ENCODE data around the gene FSTL4. TPM values are rescaled to one million over a fixed set of nuclear protein-coding genes. Genes with fewer than 3 reads are reported as not detected.

The FSTL4 gene
- total and polyA plus RNA-seq, 2 donors, result 0.99 to 1.2 TPM

- Histone ChIP-seq H3K36me3 (ENCODE audit: control insufficient read depth in 2 of 2, insufficient read depth in 2 of 2, low read length in 1 of 2) (no peaks in the 10 kb centered on the region), H3K27ac (ENCODE audit: low read depth in 1 of 2, low read length in 1 of 2) (peak overlapping the region in 1 of 2 donors; percentile 75), H3K4me1 (ENCODE audit: control insufficient read depth in 2 of 2, insufficient read depth in 2 of 2, low read length in 2 of 2) (peaks cover 28 to 46% of the 10 kb centered on the region in 2 donors), H3K9me3 (ENCODE audit: control insufficient read depth in 2 of 2, insufficient read depth in 1 of 2, low read length in 1 of 2) (no peaks in the 10 kb centered on the region), H3K4me3 (ENCODE audit: low read length in 2 of 2) (no peak overlapping the region), H3K27me3 (ENCODE audit: control insufficient read depth in 2 of 2, insufficient read depth in 1 of 2, low read length in 1 of 2) (peaks cover 0 to under 1% of the 10 kb centered on the region in 2 donors)
- WGBS, result 48% methylated on average over 9 of the region's 9 CpGs
- DNase-seq (ENCODE audit: low read depth in 6 of 9, low spot score in 9 of 9), result peak; percentile 37 to 84 (median 59)
Measured at GRCh38 chr5:133354323-133355185, 257.8 kb downstream of the FSTL4 start.

GRCh38 chr5:133353741-133354140, 258.6 kb downstream of the FSTL4 start:
- DNase-seq (ENCODE audit: low read depth in 6 of 9, low spot score in 9 of 9), result no peak
- Histone ChIP-seq H3K27me3 (ENCODE audit: control insufficient read depth in 2 of 2, insufficient read depth in 1 of 2, low read length in 1 of 2) (peaks cover 0 to 3% of the 10 kb centered on the region in 2 donors), H3K4me3 (ENCODE audit: low read length in 2 of 2) (no peak overlapping the region), H3K4me1 (ENCODE audit: control insufficient read depth in 2 of 2, insufficient read depth in 2 of 2, low read length in 2 of 2) (peaks cover 28 to 46% of the 10 kb centered on the region in 2 donors), H3K27ac (ENCODE audit: low read depth in 1 of 2, low read length in 1 of 2) (no peak overlapping the region), H3K9me3 (ENCODE audit: control insufficient read depth in 2 of 2, insufficient read depth in 1 of 2, low read length in 1 of 2) (no peaks in the 10 kb centered on the region), H3K36me3 (ENCODE audit: control insufficient read depth in 2 of 2, insufficient read depth in 2 of 2, low read length in 1 of 2) (no peaks in the 10 kb centered on the region)
- WGBS, result 93% methylated on average over 8 of the region's 8 CpGs

GRCh38 chr5:133348406-133348805, 263.9 kb downstream of the FSTL4 start:
- no peak for DNase-seq (ENCODE audit: low read depth in 6 of 9, low spot score in 9 of 9)

GRCh38 chr5:133347039-133347438, 265.3 kb downstream of the FSTL4 start:
- Histone ChIP-seq H3K27ac (ENCODE audit: low read depth in 1 of 2, low read length in 1 of 2) (no peak overlapping the region), H3K4me3 (ENCODE audit: low read length in 2 of 2) (no peak overlapping the region), H3K9me3 (ENCODE audit: control insufficient read depth in 2 of 2, insufficient read depth in 1 of 2, low read length in 1 of 2) (no peaks in the 10 kb centered on the region), H3K4me1 (ENCODE audit: control insufficient read depth in 2 of 2, insufficient read depth in 2 of 2, low read length in 2 of 2) (peaks cover 0 to 2% of the 10 kb centered on the region in 2 donors), H3K27me3 (ENCODE audit: control insufficient read depth in 2 of 2, insufficient read depth in 1 of 2, low read length in 1 of 2) (peaks cover 0 to 10% of the 10 kb centered on the region in 2 donors), H3K36me3 (ENCODE audit: control insufficient read depth in 2 of 2, insufficient read depth in 2 of 2, low read length in 1 of 2) (no peaks in the 10 kb centered on the region)
- WGBS, result 60% methylated on average over 6 of the region's 6 CpGs
- peak in 1 of 9 donors; percentile 37 for DNase-seq (ENCODE audit: low read depth in 6 of 9, low spot score in 9 of 9)

More at GRCh38 chr5:133348406-133348805, 263.9 kb downstream of the FSTL4 start:
- H3K9me3 ChIP-seq (ENCODE audit: control insufficient read depth in 2 of 2, insufficient read depth in 1 of 2, low read length in 1 of 2), result no peaks in the 10 kb centered on the region
- no peak overlapping the region for H3K4me3 ChIP-seq (ENCODE audit: low read length in 2 of 2)
- H3K4me1 ChIP-seq (ENCODE audit: control insufficient read depth in 2 of 2, insufficient read depth in 2 of 2, low read length in 2 of 2), result peaks cover 0 to 2% of the 10 kb centered on the region in 2 donors
- peaks cover 0 to 10% of the 10 kb centered on the region in 2 donors for H3K27me3 ChIP-seq (ENCODE audit: control insufficient read depth in 2 of 2, insufficient read depth in 1 of 2, low read length in 1 of 2)
- no peaks in the 10 kb centered on the region for H3K36me3 ChIP-seq (ENCODE audit: control insufficient read depth in 2 of 2, insufficient read depth in 2 of 2, low read length in 1 of 2)
- 98% methylated on average over 4 of the region's 4 CpGs for WGBS
- H3K27ac ChIP-seq (ENCODE audit: low read depth in 1 of 2, low read length in 1 of 2), result no peak overlapping the region

GRCh38 chr5:133344266-133344665, 268.1 kb downstream of the FSTL4 start:
- no peaks in the 10 kb centered on the region for H3K9me3 ChIP-seq (ENCODE audit: control insufficient read depth in 2 of 2, insufficient read depth in 1 of 2, low read length in 1 of 2)
- peaks cover 0 to 2% of the 10 kb centered on the region in 2 donors for H3K4me1 ChIP-seq (ENCODE audit: control insufficient read depth in 2 of 2, insufficient read depth in 2 of 2, low read length in 2 of 2)
- no peaks in the 10 kb centered on the region for H3K36me3 ChIP-seq (ENCODE audit: control insufficient read depth in 2 of 2, insufficient read depth in 2 of 2, low read length in 1 of 2)
- no peak overlapping the region for H3K27ac ChIP-seq (ENCODE audit: low read depth in 1 of 2, low read length in 1 of 2)
- no peak overlapping the region for H3K4me3 ChIP-seq (ENCODE audit: low read length in 2 of 2)
- H3K27me3 ChIP-seq (ENCODE audit: control insufficient read depth in 2 of 2, insufficient read depth in 1 of 2, low read length in 1 of 2), result peaks cover 0 to 10% of the 10 kb centered on the region in 2 donors
- 91% methylated on average over 2 of the region's 2 CpGs for WGBS
- DNase-seq (ENCODE audit: low read depth in 6 of 9, low spot score in 9 of 9), result no peak

- Histone ChIP-seq H3K4me3 (ENCODE audit: low read length in 2 of 2) (no peak overlapping the region), H3K27me3 (ENCODE audit: control insufficient read depth in 2 of 2, insufficient read depth in 1 of 2, low read length in 1 of 2) (peaks cover 0 to 2% of the 10 kb centered on the region in 2 donors), H3K9me3 (ENCODE audit: control insufficient read depth in 2 of 2, insufficient read depth in 1 of 2, low read length in 1 of 2) (peaks cover 0 to 1% of the 10 kb centered on the region in 2 donors), H3K4me1 (ENCODE audit: control insufficient read depth in 2 of 2, insufficient read depth in 2 of 2, low read length in 2 of 2) (peaks cover 0 to 2% of the 10 kb centered on the region in 2 donors), H3K27ac (ENCODE audit: low read depth in 1 of 2, low read length in 1 of 2) (no peak overlapping the region), H3K36me3 (ENCODE audit: control insufficient read depth in 2 of 2, insufficient read depth in 2 of 2, low read length in 1 of 2) (no peaks in the 10 kb centered on the region)
- WGBS, result 82% methylated on average over 8 of the region's 8 CpGs
- no peak for DNase-seq (ENCODE audit: low read depth in 6 of 9, low spot score in 9 of 9)
Measured at GRCh38 chr5:133343196-133343595, 269.1 kb downstream of the FSTL4 start.

- DNase-seq (ENCODE audit: low read depth in 6 of 9, low spot score in 9 of 9), result no peak
- no peak overlapping the region for H3K27ac ChIP-seq (ENCODE audit: low read depth in 1 of 2, low read length in 1 of 2)
- H3K9me3 ChIP-seq (ENCODE audit: control insufficient read depth in 2 of 2, insufficient read depth in 1 of 2, low read length in 1 of 2), result peaks cover 0 to 1% of the 10 kb centered on the region in 2 donors
- peaks cover 0 to 2% of the 10 kb centered on the region in 2 donors for H3K4me1 ChIP-seq (ENCODE audit: control insufficient read depth in 2 of 2, insufficient read depth in 2 of 2, low read length in 2 of 2)
- H3K4me3 ChIP-seq (ENCODE audit: low read length in 2 of 2), result no peak overlapping the region
- H3K36me3 ChIP-seq (ENCODE audit: control insufficient read depth in 2 of 2, insufficient read depth in 2 of 2, low read length in 1 of 2), result no peaks in the 10 kb centered on the region
- 92% methylated on average over 8 of the region's 8 CpGs for WGBS
- H3K27me3 ChIP-seq (ENCODE audit: control insufficient read depth in 2 of 2, insufficient read depth in 1 of 2, low read length in 1 of 2), result peaks cover 0 to 2% of the 10 kb centered on the region in 2 donors
Measured at GRCh38 chr5:133341915-133342710, 270.2 kb downstream of the FSTL4 start.

- H3K9me3 ChIP-seq (ENCODE audit: control insufficient read depth in 2 of 2, insufficient read depth in 1 of 2, low read length in 1 of 2), result peaks cover 0 to 1% of the 10 kb centered on the region in 2 donors
- WGBS, result 88% methylated on average over 6 of the region's 6 CpGs
- no peak for DNase-seq (ENCODE audit: low read depth in 6 of 9, low spot score in 9 of 9)
- no peaks in the 10 kb centered on the region for H3K27me3 ChIP-seq (ENCODE audit: control insufficient read depth in 2 of 2, insufficient read depth in 1 of 2, low read length in 1 of 2)
- H3K4me3 ChIP-seq (ENCODE audit: low read length in 2 of 2), result no peak overlapping the region
- no peak overlapping the region for H3K27ac ChIP-seq (ENCODE audit: low read depth in 1 of 2, low read length in 1 of 2)
- peaks cover 0 to 5% of the 10 kb centered on the region in 2 donors for H3K4me1 ChIP-seq (ENCODE audit: control insufficient read depth in 2 of 2, insufficient read depth in 2 of 2, low read length in 2 of 2)
- H3K36me3 ChIP-seq (ENCODE audit: control insufficient read depth in 2 of 2, insufficient read depth in 2 of 2, low read length in 1 of 2), result no peaks in the 10 kb centered on the region
Measured at GRCh38 chr5:133341296-133341695, 271.0 kb downstream of the FSTL4 start.

- no peak overlapping the region for H3K27ac ChIP-seq (ENCODE audit: low read depth in 1 of 2, low read length in 1 of 2)
- peaks cover 0 to 9% of the 10 kb centered on the region in 2 donors for H3K4me1 ChIP-seq (ENCODE audit: control insufficient read depth in 2 of 2, insufficient read depth in 2 of 2, low read length in 2 of 2)
- WGBS, result 97% methylated on average over 8 of the region's 8 CpGs
- H3K4me3 ChIP-seq (ENCODE audit: low read length in 2 of 2), result no peak overlapping the region
- H3K36me3 ChIP-seq (ENCODE audit: control insufficient read depth in 2 of 2, insufficient read depth in 2 of 2, low read length in 1 of 2), result no peaks in the 10 kb centered on the region
- peaks cover 0 to 1% of the 10 kb centered on the region in 2 donors for H3K9me3 ChIP-seq (ENCODE audit: control insufficient read depth in 2 of 2, insufficient read depth in 1 of 2, low read length in 1 of 2)
- no peaks in the 10 kb centered on the region for H3K27me3 ChIP-seq (ENCODE audit: control insufficient read depth in 2 of 2, insufficient read depth in 1 of 2, low read length in 1 of 2)
- no peak for DNase-seq (ENCODE audit: low read depth in 6 of 9, low spot score in 9 of 9)
Measured at GRCh38 chr5:133340822-133341221, 271.5 kb downstream of the FSTL4 start.

All from thymus (tissue), 11 donors.